Measurements from ENCODE around the gene MTHFSD.

- TF ChIP-seq EP300 (IDR thresholded peaks at IDR 0.05; ENCODE audit: borderline replicate concordance in 1 of 2, low read depth in 1 of 2, low read length in 1 of 2) (no peak), MXI1 (IDR thresholded peaks at IDR 0.05; ENCODE audit: low read depth, low read length) (no peak), CHD2 (IDR thresholded peaks at IDR 0.05; ENCODE audit: low read length, partially characterized antibody) (no peak), YY1 (IDR thresholded peaks at IDR 0.05; ENCODE audit: low read depth) (no peak), NRF1 (IDR thresholded peaks at IDR 0.05; ENCODE audit: low read depth, low read length) (no peak), PBX3 (IDR thresholded peaks at IDR 0.05) (no peak), JUND (IDR thresholded peaks at IDR 0.05) (no peak), GATA2 (CRISPR knock-in tag; IDR thresholded peaks at IDR 0.05) (no peak), POLR2AphosphoS5 (IDR thresholded peaks at IDR 0.05; ENCODE audit: low read depth, low read length) (no peak)
- TF ChIP-seq, protein P1, sequence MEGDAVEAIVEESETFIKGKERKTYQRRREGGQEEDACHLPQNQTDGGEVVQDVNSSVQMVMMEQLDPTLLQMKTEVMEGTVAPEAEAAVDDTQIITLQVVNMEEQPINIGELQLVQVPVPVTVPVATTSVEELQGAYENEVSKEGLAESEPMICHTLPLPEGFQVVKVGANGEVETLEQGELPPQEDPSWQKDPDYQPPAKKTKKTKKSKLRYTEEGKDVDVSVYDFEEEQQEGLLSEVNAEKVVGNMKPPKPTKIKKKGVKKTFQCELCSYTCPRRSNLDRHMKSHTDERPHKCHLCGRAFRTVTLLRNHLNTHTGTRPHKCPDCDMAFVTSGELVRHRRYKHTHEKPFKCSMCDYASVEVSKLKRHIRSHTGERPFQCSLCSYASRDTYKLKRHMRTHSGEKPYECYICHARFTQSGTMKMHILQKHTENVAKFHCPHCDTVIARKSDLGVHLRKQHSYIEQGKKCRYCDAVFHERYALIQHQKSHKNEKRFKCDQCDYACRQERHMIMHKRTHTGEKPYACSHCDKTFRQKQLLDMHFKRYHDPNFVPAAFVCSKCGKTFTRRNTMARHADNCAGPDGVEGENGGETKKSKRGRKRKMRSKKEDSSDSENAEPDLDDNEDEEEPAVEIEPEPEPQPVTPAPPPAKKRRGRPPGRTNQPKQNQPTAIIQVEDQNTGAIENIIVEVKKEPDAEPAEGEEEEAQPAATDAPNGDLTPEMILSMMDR (IDR thresholded peaks at IDR 0.05), result no peak
- TF ChIP-seq, protein P2, sequence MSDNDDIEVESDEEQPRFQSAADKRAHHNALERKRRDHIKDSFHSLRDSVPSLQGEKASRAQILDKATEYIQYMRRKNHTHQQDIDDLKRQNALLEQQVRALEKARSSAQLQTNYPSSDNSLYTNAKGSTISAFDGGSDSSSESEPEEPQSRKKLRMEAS (IDR thresholded peaks at IDR 0.05; ENCODE audit: low read depth), result no peak
Observed at GRCh38 chr16:86550281-86550680, 4.8 kb downstream of the MTHFSD start.
